Glutamatergic neuron (in vitro differentiated cells): ENCODE results near the gene DOCK9. TPM values are rescaled to one million over a fixed set of nuclear protein-coding genes. Genes with fewer than 3 reads are reported as not detected.

Experiments
- DNase-seq: peaks from one replicate; pipeline ENCODE4 v3.0.0; 2022
- H3K27ac Mint-ChIP-seq: one replicate; pipeline ENCODE4 v1.8.0; 2020; ENCODE audit warnings: mild to moderate bottlenecking, mixed read lengths, inconsistent platforms; ENCODE audit not compliant: unreplicated experiment
- H3K27me3 Mint-ChIP-seq: one replicate; pipeline ENCODE4 v1.8.0; 2020; ENCODE audit warnings: mild to moderate bottlenecking, moderate library complexity, mixed read lengths, inconsistent platforms; ENCODE audit not compliant: unreplicated experiment
- H3K36me3 Mint-ChIP-seq: one replicate; pipeline ENCODE4 v1.8.0; 2020; ENCODE audit warnings: mild to moderate bottlenecking, mixed read lengths, inconsistent platforms; ENCODE audit not compliant: unreplicated experiment
- H3K4me1 Mint-ChIP-seq: one replicate; pipeline ENCODE4 v1.8.0; 2020; ENCODE audit warnings: mild to moderate bottlenecking, low read depth, mixed read lengths, inconsistent platforms; ENCODE audit not compliant: unreplicated experiment
- H3K4me3 Mint-ChIP-seq: one replicate; pipeline ENCODE4 v1.8.0; 2020; ENCODE audit warnings: mild to moderate bottlenecking, mixed read lengths, inconsistent platforms; ENCODE audit not compliant: unreplicated experiment
- H3K9me3 Mint-ChIP-seq: one replicate; pipeline ENCODE4 v1.8.0; 2020; ENCODE audit warnings: mild to moderate bottlenecking, moderate library complexity, mixed read lengths, inconsistent platforms; ENCODE audit not compliant: unreplicated experiment
- CTCF ChIP-seq: fragments of 200-600 bp; sonication (generic); IDR thresholded peaks from one replicate; pipeline ENCODE4 v1.5.0; 2021; ENCODE audit not compliant: partially characterized antibody, unreplicated experiment
- total RNA-seq: library from RNA; stranded (reverse); fragmentation: NEBNext Ultra II Directional; extraction: Animal tissue kit (Norgen Biotek cat#: 25700); gene quantifications from one replicate; pipeline ENCODE4 v1.2.1, GENCODE V29; 2021; ENCODE audit not compliant: unreplicated experiment

Gene DOCK9
- total RNA-seq, 1 donor from 2014 or later = 4.5 TPM

- no peak overlapping the region for H3K4me3 Mint-ChIP-seq
- H3K4me1 Mint-ChIP-seq = peaks cover 8% of the 10 kb centered on the region
- no peaks in the 10 kb centered on the region for H3K27me3 Mint-ChIP-seq
- TF ChIP-seq CTCF = no peak
- no peak for DNase-seq
- no peaks in the 10 kb centered on the region for H3K36me3 Mint-ChIP-seq
- H3K9me3 Mint-ChIP-seq = no peaks in the 10 kb centered on the region
- H3K27ac Mint-ChIP-seq = no peak overlapping the region
Measured at GRCh38 chr13:98940325-98941001, 37.4 kb downstream of the DOCK9 start.

GRCh38 chr13:98939660-98940191, 38.1 kb downstream of the DOCK9 start:
- no peak for DNase-seq
- H3K36me3 Mint-ChIP-seq = no peaks in the 10 kb centered on the region
- no peak overlapping the region for H3K4me3 Mint-ChIP-seq
- H3K27me3 Mint-ChIP-seq = no peaks in the 10 kb centered on the region
- no peaks in the 10 kb centered on the region for H3K9me3 Mint-ChIP-seq
- TF ChIP-seq CTCF = no peak
- peaks cover 6% of the 10 kb centered on the region for H3K4me1 Mint-ChIP-seq
- H3K27ac Mint-ChIP-seq = no peak overlapping the region

DNA sequence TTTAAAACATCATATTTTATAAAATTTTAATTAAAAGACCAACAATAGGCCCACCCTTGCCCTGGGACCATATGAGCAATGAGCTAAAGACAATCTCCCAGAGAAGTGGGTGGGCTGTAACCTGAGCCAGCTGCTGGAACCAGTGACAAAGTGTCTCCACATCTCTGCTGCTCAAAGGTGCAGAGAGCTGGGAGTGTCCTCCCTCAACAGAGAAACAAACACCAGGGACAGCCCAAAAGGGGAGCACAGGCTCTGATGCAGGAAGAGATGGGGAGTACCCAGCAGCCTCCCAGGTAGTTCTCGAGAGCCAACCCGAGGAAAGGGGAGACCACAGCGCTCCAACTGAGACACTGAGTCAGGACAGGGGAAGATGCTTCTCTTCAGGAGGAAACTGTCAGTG, 39.1 kb downstream of the DOCK9 start:
- Mint-ChIP-seq H3K4me1 (peaks cover 6% of the 10 kb centered on the region), H3K4me3 (no peak overlapping the region), H3K36me3 (no peaks in the 10 kb centered on the region), H3K27ac (no peak overlapping the region), H3K27me3 (no peaks in the 10 kb centered on the region), H3K9me3 (no peaks in the 10 kb centered on the region)
- DNase-seq = no peak
- TF ChIP-seq CTCF = no peak

- Mint-ChIP-seq H3K27ac (no peak overlapping the region), H3K36me3 (no peaks in the 10 kb centered on the region), H3K4me1 (peaks cover 6% of the 10 kb centered on the region), H3K4me3 (no peak overlapping the region), H3K9me3 (no peaks in the 10 kb centered on the region), H3K27me3 (no peaks in the 10 kb centered on the region)
- DNase-seq = no peak
- no peak for TF ChIP-seq CTCF
Measured at GRCh38 chr13:98937911-98938381, 39.9 kb downstream of the DOCK9 start.

DNA sequence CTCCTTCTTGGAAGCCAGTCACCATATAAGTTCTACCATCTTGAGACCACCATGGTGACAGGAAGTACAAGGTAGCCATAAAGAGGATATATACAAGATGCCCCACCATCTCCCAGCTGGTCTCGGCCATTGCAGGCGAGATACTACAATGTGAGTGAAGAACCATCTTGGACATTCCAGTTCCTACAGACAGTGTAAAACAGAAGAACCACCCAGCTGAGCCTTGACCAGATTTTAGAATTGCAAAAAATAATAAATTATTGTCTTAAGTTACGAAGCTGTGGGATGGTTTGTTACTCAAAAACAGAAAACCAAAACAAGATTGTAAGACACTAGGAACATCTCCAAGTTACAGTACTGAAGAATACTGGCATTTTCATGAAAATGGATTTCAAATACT, 43.6 kb downstream of the DOCK9 start:
- H3K4me3 Mint-ChIP-seq = no peak overlapping the region
- H3K4me1 Mint-ChIP-seq = peaks cover 6% of the 10 kb centered on the region
- H3K27me3 Mint-ChIP-seq = no peaks in the 10 kb centered on the region
- DNase-seq = no peak
- H3K27ac Mint-ChIP-seq = no peak overlapping the region
- no peak for TF ChIP-seq CTCF
- H3K9me3 Mint-ChIP-seq = no peaks in the 10 kb centered on the region
- H3K36me3 Mint-ChIP-seq = no peaks in the 10 kb centered on the region
